ENCODE data around the gene VPS35L.

Gene VPS35L

DNA sequence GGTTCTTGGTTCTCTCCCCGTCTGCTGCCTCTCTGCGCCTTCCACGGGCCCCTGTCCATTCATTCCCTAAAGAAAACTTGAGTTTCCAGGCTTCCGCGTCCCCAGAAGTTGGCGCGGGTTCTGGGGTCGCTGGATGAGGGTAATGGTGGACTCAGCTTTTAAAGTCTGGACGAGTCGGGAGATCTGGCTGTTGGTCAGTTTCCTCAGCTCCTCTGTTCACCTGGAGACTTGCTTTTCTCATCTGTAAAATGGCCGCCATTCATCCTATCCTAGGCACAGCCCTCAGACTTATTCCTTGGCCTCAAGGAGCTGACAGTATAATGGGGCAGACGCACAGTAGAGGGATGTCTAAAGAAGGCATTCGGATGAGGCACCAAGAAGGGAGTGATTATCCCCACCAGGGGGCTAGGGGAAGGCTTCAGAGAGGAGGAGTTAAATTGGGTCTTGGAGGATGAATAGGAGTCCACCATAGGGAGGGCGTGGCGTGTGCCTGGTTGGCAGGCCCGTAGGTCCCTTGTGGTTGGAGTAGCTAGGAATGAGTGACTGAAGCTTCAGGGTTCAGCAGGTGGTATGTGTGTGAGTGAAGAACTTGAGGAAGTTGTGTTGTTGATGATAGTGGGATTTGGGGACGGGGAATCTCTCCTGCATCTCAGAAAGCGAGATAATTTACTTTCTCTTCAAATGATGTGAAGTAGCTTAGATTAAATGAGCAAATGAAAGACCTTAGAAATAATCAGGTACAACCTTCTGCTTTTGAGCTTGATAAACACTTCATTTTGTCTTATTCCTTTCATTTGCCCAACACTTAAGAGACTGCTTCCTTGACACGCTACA lies 652 bp downstream of the VPS35L start:
- Histone ChIP-seq H4K8ac (ENCODE audit: low read depth, low read length) (peak overlapping the region; percentile 41), H3K27ac (ENCODE audit: low read depth, low read length) (peak overlapping the region; percentile 65), H3K36me3 (ENCODE audit: control insufficient read depth, insufficient read depth, low read length) (no peaks in the 10 kb centered on the region), H3K79me1 (ENCODE audit: low read length) (peaks cover 2% of the 10 kb centered on the region), H2BK5ac (ENCODE audit: low read length) (peak overlapping the region; percentile 35), H3K9ac (ENCODE audit: low read length) (peak overlapping the region; percentile 76), H3K27me3 (ENCODE audit: insufficient read depth, low read length, poor library complexity) (no peaks in the 10 kb centered on the region), H3K18ac (ENCODE audit: low read length) (peak overlapping the region; percentile 82), H3K4me3 (ENCODE audit: low read length) (peak overlapping the region; percentile 82), H3K4me2 (ENCODE audit: low read length) (peak overlapping the region; percentile 42), H3K4me1 (ENCODE audit: control insufficient read depth, low read depth, low read length) (no peaks in the 10 kb centered on the region), H3K56ac (ENCODE audit: low read length) (peak overlapping the region; percentile 89), H2BK120ac (ENCODE audit: low read depth, low read length) (no peak overlapping the region), H4K5ac (ENCODE audit: low read length) (peak overlapping the region; percentile 49), H3K79me2 (ENCODE audit: control insufficient read depth, insufficient read depth, low read length) (no peaks in the 10 kb centered on the region), H2AK5ac (ENCODE audit: low read length) (no peak overlapping the region), H2BK15ac (replicated peaks; ENCODE audit: low read depth) (no peak overlapping the region), H3K4ac (ENCODE audit: low read depth, low read length) (peak overlapping the region; percentile 56), H3K23ac (ENCODE audit: low read length) (no peak overlapping the region)
- peak; percentile 98 for DNase-seq
- no CpG with 5 or more reads among the region's 19 CpGs for WGBS (ENCODE audit: extremely low coverage, insufficient coverage, low lambda C conversion rate)

GRCh38 chr16:19559242-19559910 lies 3.9 kb downstream of the VPS35L start:
- Histone ChIP-seq H3K18ac (ENCODE audit: low read length) (no peak overlapping the region), H2AK5ac (ENCODE audit: low read length) (no peak overlapping the region), H3K23ac (ENCODE audit: low read length) (no peak overlapping the region), H3K27ac (ENCODE audit: low read depth, low read length) (no peak overlapping the region), H2BK15ac (replicated peaks; ENCODE audit: low read depth) (no peak overlapping the region), H3K27me3 (ENCODE audit: insufficient read depth, low read length, poor library complexity) (no peaks in the 10 kb centered on the region), H3K79me1 (ENCODE audit: low read length) (peaks cover 4% of the 10 kb centered on the region), H3K79me2 (ENCODE audit: control insufficient read depth, insufficient read depth, low read length) (no peaks in the 10 kb centered on the region), H4K5ac (ENCODE audit: low read length) (no peak overlapping the region), H3K4me3 (ENCODE audit: low read length) (no peak overlapping the region), H2BK5ac (ENCODE audit: low read length) (no peak overlapping the region), H4K8ac (ENCODE audit: low read depth, low read length) (no peak overlapping the region), H3K4me1 (ENCODE audit: control insufficient read depth, low read depth, low read length) (no peaks in the 10 kb centered on the region), H3K56ac (ENCODE audit: low read length) (no peak overlapping the region), H3K9ac (ENCODE audit: low read length) (no peak overlapping the region), H2BK120ac (ENCODE audit: low read depth, low read length) (no peak overlapping the region), H3K4ac (ENCODE audit: low read depth, low read length) (no peak overlapping the region), H3K36me3 (ENCODE audit: control insufficient read depth, insufficient read depth, low read length) (no peaks in the 10 kb centered on the region), H3K4me2 (ENCODE audit: low read length) (no peak overlapping the region)
- no CpG with 5 or more reads among the region's 10 CpGs for WGBS (ENCODE audit: extremely low coverage, insufficient coverage, low lambda C conversion rate)
- peak; percentile 46 for DNase-seq

- no peaks in the 10 kb centered on the region for H3K27me3 ChIP-seq (ENCODE audit: insufficient read depth, low read length, poor library complexity)
- no peak overlapping the region for H4K5ac ChIP-seq (ENCODE audit: low read length)
- H2BK5ac ChIP-seq (ENCODE audit: low read length), result no peak overlapping the region
- WGBS (ENCODE audit: extremely low coverage, insufficient coverage, low lambda C conversion rate), result no CpG with 5 or more reads among the region's 4 CpGs
- H3K4ac ChIP-seq (ENCODE audit: low read depth, low read length), result no peak overlapping the region
- H3K4me1 ChIP-seq (ENCODE audit: control insufficient read depth, low read depth, low read length), result no peaks in the 10 kb centered on the region
- no peak overlapping the region for H2BK120ac ChIP-seq (ENCODE audit: low read depth, low read length)
- H3K18ac ChIP-seq (ENCODE audit: low read length), result no peak overlapping the region
- peaks cover 4% of the 10 kb centered on the region for H3K79me1 ChIP-seq (ENCODE audit: low read length)
- H3K79me2 ChIP-seq (ENCODE audit: control insufficient read depth, insufficient read depth, low read length), result no peaks in the 10 kb centered on the region
- no peak overlapping the region for H3K27ac ChIP-seq (ENCODE audit: low read depth, low read length)
- H2AK5ac ChIP-seq (ENCODE audit: low read length), result no peak overlapping the region
- DNase-seq, result no peak
- no peak overlapping the region for H3K4me3 ChIP-seq (ENCODE audit: low read length)
- no peak overlapping the region for H3K56ac ChIP-seq (ENCODE audit: low read length)
- H2BK15ac ChIP-seq (replicated peaks; ENCODE audit: low read depth), result no peak overlapping the region
- no peak overlapping the region for H4K8ac ChIP-seq (ENCODE audit: low read depth, low read length)
- no peak overlapping the region for H3K4me2 ChIP-seq (ENCODE audit: low read length)
- no peak overlapping the region for H3K9ac ChIP-seq (ENCODE audit: low read length)
- no peak overlapping the region for H3K23ac ChIP-seq (ENCODE audit: low read length)
- H3K36me3 ChIP-seq (ENCODE audit: control insufficient read depth, insufficient read depth, low read length), result no peaks in the 10 kb centered on the region
Observed at GRCh38 chr16:19560078-19560477, 4.6 kb downstream of the VPS35L start.

DNA sequence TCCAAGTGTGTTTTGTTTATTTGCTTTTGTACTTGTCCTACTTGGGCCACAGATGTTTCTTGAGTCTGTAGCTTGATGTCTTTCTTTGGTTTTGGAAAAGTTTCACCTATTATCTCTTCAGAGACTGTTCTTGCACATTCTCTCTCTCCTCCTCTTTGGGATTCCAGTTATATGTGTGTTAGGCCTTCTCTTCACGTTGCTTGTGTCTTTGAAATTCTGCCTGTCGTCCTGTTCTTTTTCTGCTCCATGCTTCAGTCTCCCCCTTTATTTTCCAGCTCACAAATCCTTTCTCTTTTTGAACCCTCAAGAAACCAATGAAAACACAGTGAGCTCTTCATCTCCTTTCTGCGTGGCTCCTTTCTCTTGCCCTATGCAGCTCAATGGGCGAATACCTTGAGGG lies 7.9 kb downstream of the VPS35L start:
- peaks cover 3% of the 10 kb centered on the region for H3K36me3 ChIP-seq (ENCODE audit: control insufficient read depth, insufficient read depth, low read length)
- no peak overlapping the region for H3K9ac ChIP-seq (ENCODE audit: low read length)
- no peaks in the 10 kb centered on the region for H3K4me1 ChIP-seq (ENCODE audit: control insufficient read depth, low read depth, low read length)
- no peak overlapping the region for H2AK5ac ChIP-seq (ENCODE audit: low read length)
- no peak overlapping the region for H2BK5ac ChIP-seq (ENCODE audit: low read length)
- H3K79me1 ChIP-seq (ENCODE audit: low read length), result peaks cover 4% of the 10 kb centered on the region
- no peak overlapping the region for H4K8ac ChIP-seq (ENCODE audit: low read depth, low read length)
- H3K56ac ChIP-seq (ENCODE audit: low read length), result no peak overlapping the region
- H4K5ac ChIP-seq (ENCODE audit: low read length), result no peak overlapping the region
- H3K27me3 ChIP-seq (ENCODE audit: insufficient read depth, low read length, poor library complexity), result no peaks in the 10 kb centered on the region
- no peak overlapping the region for H3K4me3 ChIP-seq (ENCODE audit: low read length)
- H2BK15ac ChIP-seq (replicated peaks; ENCODE audit: low read depth), result no peak overlapping the region
- H3K18ac ChIP-seq (ENCODE audit: low read length), result no peak overlapping the region
- no peaks in the 10 kb centered on the region for H3K79me2 ChIP-seq (ENCODE audit: control insufficient read depth, insufficient read depth, low read length)
- no peak for DNase-seq
- no peak overlapping the region for H3K23ac ChIP-seq (ENCODE audit: low read length)
- no CpG with 5 or more reads among the region's 4 CpGs for WGBS (ENCODE audit: extremely low coverage, insufficient coverage, low lambda C conversion rate)
- H3K4me2 ChIP-seq (ENCODE audit: low read length), result no peak overlapping the region
- no peak overlapping the region for H3K27ac ChIP-seq (ENCODE audit: low read depth, low read length)
- H3K4ac ChIP-seq (ENCODE audit: low read depth, low read length), result no peak overlapping the region
- H2BK120ac ChIP-seq (ENCODE audit: low read depth, low read length), result no peak overlapping the region

DNA sequence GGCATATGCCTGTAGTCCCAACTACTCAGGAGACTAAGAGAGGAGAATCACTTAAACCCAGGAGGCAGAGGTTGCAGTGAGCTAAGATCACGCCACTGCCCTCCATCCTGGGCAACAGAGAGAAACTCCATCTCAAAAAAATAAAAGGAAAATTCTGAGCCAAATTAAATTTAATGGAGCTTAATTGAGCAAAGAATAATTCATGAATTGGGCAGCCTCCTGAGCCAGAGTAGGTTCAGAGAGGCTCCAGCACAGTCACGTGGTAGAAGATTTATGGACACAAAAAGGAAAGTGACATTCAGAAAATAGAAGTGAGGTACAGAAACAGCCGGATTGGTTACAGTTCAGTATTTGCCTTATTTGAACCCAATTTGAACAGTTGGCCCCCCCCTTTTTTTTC lies 10.9 kb downstream of the VPS35L start:
- H3K9ac ChIP-seq (ENCODE audit: low read length), result no peak overlapping the region
- no peak overlapping the region for H3K56ac ChIP-seq (ENCODE audit: low read length)
- no peak overlapping the region for H3K23ac ChIP-seq (ENCODE audit: low read length)
- no peak overlapping the region for H3K18ac ChIP-seq (ENCODE audit: low read length)
- no peak overlapping the region for H3K27ac ChIP-seq (ENCODE audit: low read depth, low read length)
- no CpG with 5 or more reads among the region's 3 CpGs for WGBS (ENCODE audit: extremely low coverage, insufficient coverage, low lambda C conversion rate)
- no peaks in the 10 kb centered on the region for H3K27me3 ChIP-seq (ENCODE audit: insufficient read depth, low read length, poor library complexity)
- H2AK5ac ChIP-seq (ENCODE audit: low read length), result no peak overlapping the region
- no peak for DNase-seq
- no peak overlapping the region for H3K4ac ChIP-seq (ENCODE audit: low read depth, low read length)
- no peak overlapping the region for H2BK15ac ChIP-seq (replicated peaks; ENCODE audit: low read depth)
- H4K8ac ChIP-seq (ENCODE audit: low read depth, low read length), result no peak overlapping the region
- no peaks in the 10 kb centered on the region for H3K79me2 ChIP-seq (ENCODE audit: control insufficient read depth, insufficient read depth, low read length)
- no peaks in the 10 kb centered on the region for H3K4me1 ChIP-seq (ENCODE audit: control insufficient read depth, low read depth, low read length)
- no peak overlapping the region for H3K4me2 ChIP-seq (ENCODE audit: low read length)
- peaks cover 2% of the 10 kb centered on the region for H3K79me1 ChIP-seq (ENCODE audit: low read length)
- H3K4me3 ChIP-seq (ENCODE audit: low read length), result no peak overlapping the region
- H3K36me3 ChIP-seq (ENCODE audit: control insufficient read depth, insufficient read depth, low read length), result peaks cover 3% of the 10 kb centered on the region
- no peak overlapping the region for H2BK5ac ChIP-seq (ENCODE audit: low read length)
- no peak overlapping the region for H2BK120ac ChIP-seq (ENCODE audit: low read depth, low read length)
- H4K5ac ChIP-seq (ENCODE audit: low read length), result no peak overlapping the region

All from mesendoderm (in vitro differentiated cells).